Neural cell (in vitro differentiated cells): Measurements from ENCODE around the gene PBX3. TPM values are rescaled to one million over a fixed set of nuclear protein-coding genes. Genes with fewer than 3 reads are reported as not detected.

Experiments used
- H2AFZ ChIP-seq: fragments of 200-600, 300-800 bp; sonication (generic), shearing (Covaris generic); 2 replicates; pipeline ENCODE4 v1.6.0; 2014; ENCODE audit warnings: low read depth, mild to moderate bottlenecking, antibody characterized with exemption, low read length, moderate library complexity
- H3F3A ChIP-seq: fragments of 200-600 bp; shearing (Covaris generic); 2 replicates; pipeline ENCODE4 v1.6.1; 2016; ENCODE audit warnings: mild to moderate bottlenecking, moderate library complexity, mixed read lengths, antibody characterized with exemption, low read length; ENCODE audit not compliant: insufficient read depth, poor library complexity, severe bottlenecking
- H3K27ac ChIP-seq: fragments of 200-600, 300-800 bp; sonication (generic), shearing (Covaris generic); 2 replicates; pipeline ENCODE4 v1.5.1; 2014; ENCODE audit warnings: mild to moderate bottlenecking, low read length, moderate library complexity
- H3K27me3 ChIP-seq: fragments of 300-800, 200-600 bp; sonication (generic), shearing (Covaris generic); 2 replicates; pipeline ENCODE4 v1.6.0; 2014; ENCODE audit warnings: mild to moderate bottlenecking, low read depth, low read length, moderate library complexity; ENCODE audit not compliant: insufficient read depth
- H3K36me3 ChIP-seq: fragments of 300-800, 200-600 bp; sonication (generic), shearing (Covaris generic); 2 replicates; pipeline ENCODE4 v1.5.1; 2014; ENCODE audit warnings: mild to moderate bottlenecking, antibody characterized with exemption, low read length, moderate library complexity; ENCODE audit not compliant: insufficient read depth
- H3K4me2 ChIP-seq: fragments of 300-800, 200-600 bp; sonication (generic), shearing (Covaris generic); 2 replicates; pipeline ENCODE4 v1.6.0; 2014; ENCODE audit warnings: mild to moderate bottlenecking, low read length
- H3K4me3 ChIP-seq: fragments of 300-800, 200-600 bp; sonication (generic), shearing (Covaris generic); 2 replicates; pipeline ENCODE4 v1.5.1; 2014; ENCODE audit warnings: mild to moderate bottlenecking, low read length, moderate library complexity
- H3K79me2 ChIP-seq: fragments of 200-600 bp; shearing (Covaris generic); replicated peaks from 2 replicates; pipeline ENCODE4 v1.6.0; 2014; ENCODE audit warnings: mild to moderate bottlenecking, low read length, moderate library complexity; ENCODE audit not compliant: insufficient read depth
- H3K9ac ChIP-seq: fragments of 300-800, 200-600 bp; sonication (generic), shearing (Covaris generic); 2 replicates; pipeline ENCODE4 v1.6.1; 2016; ENCODE audit warnings: mild to moderate bottlenecking, low read length, mixed read lengths
- H3K9me2 ChIP-seq: fragments of 200-600 bp; shearing (Covaris generic); 2 replicates; pipeline ENCODE4 v1.6.1; 2016; ENCODE audit warnings: mild to moderate bottlenecking, low read length, mixed read lengths; ENCODE audit not compliant: insufficient read depth
- H3K9me3 ChIP-seq: fragments of 200-600, 300-800 bp; sonication (generic), shearing (Covaris generic); 2 replicates; pipeline ENCODE4 v1.6.1; 2016; ENCODE audit warnings: mild to moderate bottlenecking, mixed run types, low read length, moderate library complexity, mixed read lengths
- H4K20me1 ChIP-seq: fragments of 200-600 bp; shearing (Covaris generic); 2 replicates; pipeline ENCODE4 v1.6.1; 2016; ENCODE audit warnings: mild to moderate bottlenecking, mixed run types; ENCODE audit not compliant: insufficient read depth
- CTCF ChIP-seq: fragments of 450-650 bp; IDR thresholded peaks from 2 replicates; pipeline ENCODE4 v1.5.1; 2014; ENCODE audit warnings: antibody characterized with exemption, mild to moderate bottlenecking, moderate library complexity; ENCODE audit not compliant: poor library complexity, severe bottlenecking
- EP300 ChIP-seq: fragments of 450-650 bp; conservative IDR thresholded peaks from 2 replicates; pipeline ENCODE4 v1.6.1; 2014; ENCODE audit warnings: antibody characterized with exemption, mild to moderate bottlenecking, moderate library complexity; ENCODE audit not compliant: poor library complexity, severe bottlenecking
- EZH2 ChIP-seq: fragments of 200-600, 300-800 bp; shearing (Covaris generic), sonication (generic); IDR thresholded peaks from 2 replicates; pipeline ENCODE4 v1.6.1; 2014; ENCODE audit warnings: antibody characterized with exemption, low read length, borderline replicate concordance, mild to moderate bottlenecking; ENCODE audit not compliant: insufficient read depth, poor library complexity, severe bottlenecking
- MXI1 ChIP-seq: fragments of 450-650 bp; conservative IDR thresholded peaks from 2 replicates; pipeline ENCODE4 v1.6.1; 2014; ENCODE audit warnings: antibody characterized with exemption, mild to moderate bottlenecking; ENCODE audit not compliant: poor library complexity, severe bottlenecking
- POLR2AphosphoS5 ChIP-seq: IDR thresholded peaks from 2 replicates; pipeline ENCODE4 v1.6.1; 2012
- RAD21 ChIP-seq: fragments of 450-650 bp; conservative IDR thresholded peaks from 2 replicates; pipeline ENCODE4 v1.6.1; 2014; ENCODE audit warnings: antibody characterized with exemption, mild to moderate bottlenecking, moderate library complexity
- REST ChIP-seq: IDR thresholded peaks from 2 replicates; pipeline ENCODE4 v1.6.1; 2012; ENCODE audit warnings: borderline replicate concordance
- SMC3 ChIP-seq: fragments of 450-650 bp; conservative IDR thresholded peaks from 2 replicates; pipeline ENCODE4 v1.6.1; 2014; ENCODE audit warnings: antibody characterized with exemption, mild to moderate bottlenecking, moderate library complexity; ENCODE audit not compliant: poor library complexity
- TAF1 ChIP-seq: IDR thresholded peaks from 2 replicates; pipeline ENCODE4 v1.6.1; 2012; ENCODE audit warnings: low read depth
- polyA plus RNA-seq: library from polyadenylated mRNA; depleted of rRNA; stranded (reverse); fragments of >200 nt; gene quantifications from 2 replicates; pipeline ENCODE4 v1.2.3, GENCODE V29; 2014

Gene PBX3
- polyA plus RNA-seq, 1 donor from 2014 or later, result 398 TPM

- peaks cover 16% of the 10 kb centered on the region for H3K36me3 ChIP-seq
- H3K27ac ChIP-seq, result no peak overlapping the region
- no peak for TF ChIP-seq REST
- TF ChIP-seq EP300, result no peak
- no peak for TF ChIP-seq POLR2AphosphoS5
- no peak for TF ChIP-seq CTCF
- no peak for TF ChIP-seq MXI1
- TF ChIP-seq TAF1, result no peak
- no peak for TF ChIP-seq EZH2
- TF ChIP-seq RAD21, result no peak
- no peak for TF ChIP-seq SMC3
- H3K4me3 ChIP-seq, result no peak overlapping the region
- no peaks in the 10 kb centered on the region for H3K9me2 ChIP-seq
- no peaks in the 10 kb centered on the region for H3K27me3 ChIP-seq
- H3K9me3 ChIP-seq, result no peaks in the 10 kb centered on the region
- H3F3A ChIP-seq, result no peaks in the 10 kb centered on the region
- no peak overlapping the region for H3K4me2 ChIP-seq
- no peak overlapping the region for H3K9ac ChIP-seq
- peaks cover 5% of the 10 kb centered on the region for H3K79me2 ChIP-seq
- no peaks in the 10 kb centered on the region for H4K20me1 ChIP-seq
- no peak overlapping the region for H2AFZ ChIP-seq
Measured at GRCh38 chr9:125932746-125933455, 185.7 kb downstream of the PBX3 start.

GRCh38 chr9:125942125-125942524 lies 195.0 kb downstream of the PBX3 start:
- Histone ChIP-seq H2AFZ (no peak overlapping the region), H3K4me2 (no peak overlapping the region), H3K4me3 (no peak overlapping the region), H3K27me3 (no peaks in the 10 kb centered on the region), H3K79me2 (peaks cover 3% of the 10 kb centered on the region), H3F3A (peaks cover 8% of the 10 kb centered on the region), H3K27ac (no peak overlapping the region), H3K36me3 (peaks cover 23% of the 10 kb centered on the region), H3K9me2 (no peaks in the 10 kb centered on the region), H4K20me1 (no peaks in the 10 kb centered on the region), H3K9me3 (no peaks in the 10 kb centered on the region), H3K9ac (no peak overlapping the region)
- TF ChIP-seq MXI1, result no peak
